HK-2 (cell line): ENCODE measurements around the gene SENP6.
"Not testable (repeated sequence)": the region's sequence is repeated elsewhere in the genome, so short reads cannot be mapped to it uniquely, and the experiment has no call there.

ENCODE experiments used
- DNase-seq: peaks from one replicate; pipeline ENCODE4 v3.0.0-alpha.2; 2018; ENCODE audit not compliant: unreplicated experiment

Gene SENP6

DNA sequence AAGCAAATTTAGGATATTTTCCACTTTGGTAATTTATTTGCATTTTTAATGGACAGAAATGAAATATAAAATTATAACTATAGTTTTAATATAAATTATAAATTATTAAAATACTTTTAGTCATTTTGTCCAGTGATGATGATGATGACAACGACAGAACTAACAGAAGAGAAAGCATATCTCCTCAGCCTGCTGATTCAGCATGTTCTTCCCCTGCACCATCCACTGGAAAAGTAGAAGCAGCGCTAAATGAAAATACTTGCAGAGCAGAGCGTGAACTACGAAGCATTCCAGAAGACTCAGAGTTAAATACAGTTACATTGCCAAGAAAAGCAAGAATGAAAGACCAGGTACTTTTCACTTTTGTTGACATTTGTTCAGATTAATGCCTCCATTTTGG, 64.9 kb downstream of the SENP6 start:
- DNase-seq: no peak

DNA sequence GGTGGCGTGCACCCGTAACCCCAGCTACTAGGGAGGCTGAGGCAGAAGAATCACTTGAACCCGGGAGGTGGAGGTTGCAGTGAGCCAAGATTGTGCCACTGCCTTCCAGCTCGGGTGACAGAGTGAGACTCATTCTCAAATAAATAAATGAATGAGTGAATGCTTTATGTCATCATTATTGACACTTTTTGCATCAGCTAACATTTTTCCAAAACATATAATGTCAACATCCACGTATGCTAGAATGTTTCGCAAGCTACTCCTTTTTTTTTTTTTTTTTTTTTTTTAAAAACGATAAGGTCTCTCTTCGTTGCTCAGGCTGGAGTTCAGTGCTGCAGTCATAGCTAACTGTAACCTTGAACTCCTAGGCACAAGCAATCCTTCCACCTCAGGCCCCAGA, 72.2 kb downstream of the SENP6 start:
- DNase-seq: no peak

DNA sequence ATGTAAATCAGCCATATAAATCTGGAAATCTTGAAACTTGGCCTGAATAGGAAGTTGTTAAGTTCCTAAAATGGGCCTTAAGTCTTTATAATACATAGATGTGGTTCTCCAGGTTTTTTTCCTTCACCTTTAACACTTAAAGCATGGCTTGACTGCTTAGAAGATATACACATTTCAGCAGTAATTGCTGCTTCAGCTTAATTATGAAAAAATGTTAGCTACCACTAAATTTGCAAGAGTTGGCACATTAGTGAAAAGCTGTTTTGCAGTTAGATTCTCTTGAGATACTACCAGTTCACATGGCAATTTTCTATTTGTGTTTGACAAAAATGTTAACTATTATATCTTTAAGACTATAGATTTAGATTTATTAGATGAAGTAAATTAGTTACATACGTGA, 74.7 kb downstream of the SENP6 start:
- no peak for DNase-seq

DNA sequence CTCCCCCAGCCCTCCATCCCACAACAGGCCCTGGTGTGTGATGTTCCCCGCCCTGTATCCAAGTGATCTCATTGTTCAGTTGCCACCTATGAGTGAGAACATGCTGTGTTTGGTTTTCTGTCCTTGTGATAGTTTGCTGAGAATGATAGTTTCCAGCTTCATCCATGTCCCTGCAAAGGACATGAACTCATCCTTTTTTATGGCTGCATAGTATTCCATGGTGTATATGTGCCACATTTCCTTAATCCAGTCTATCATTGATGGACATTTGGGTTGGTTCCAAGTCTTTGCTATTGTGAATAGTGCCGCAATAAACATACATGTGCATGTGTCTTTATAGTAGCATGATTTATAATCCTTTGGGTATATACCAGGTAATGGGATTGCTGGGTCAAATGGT, 80.9 kb downstream of the SENP6 start:
- not testable (repeated sequence) for DNase-seq

DNA sequence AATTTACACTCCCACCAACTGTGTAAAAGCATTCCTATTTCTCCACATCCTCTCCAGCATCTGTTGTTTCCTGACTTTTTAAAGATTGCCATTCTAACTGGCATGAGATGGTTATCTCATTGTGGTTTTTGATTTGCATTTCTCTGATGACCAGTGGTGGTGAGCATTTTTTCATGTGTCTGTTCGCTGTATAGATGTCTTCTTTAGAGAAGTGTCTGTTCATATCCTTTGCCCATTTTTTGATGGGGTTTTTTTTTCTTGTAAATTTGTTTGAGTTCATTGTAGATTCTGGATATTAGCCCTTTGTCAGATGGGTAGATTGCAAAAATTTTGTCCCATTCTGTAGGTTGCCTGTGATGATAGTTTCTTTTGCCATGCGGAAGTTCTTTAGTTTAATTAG, 81.3 kb downstream of the SENP6 start:
- DNase-seq: not testable (repeated sequence)

DNA sequence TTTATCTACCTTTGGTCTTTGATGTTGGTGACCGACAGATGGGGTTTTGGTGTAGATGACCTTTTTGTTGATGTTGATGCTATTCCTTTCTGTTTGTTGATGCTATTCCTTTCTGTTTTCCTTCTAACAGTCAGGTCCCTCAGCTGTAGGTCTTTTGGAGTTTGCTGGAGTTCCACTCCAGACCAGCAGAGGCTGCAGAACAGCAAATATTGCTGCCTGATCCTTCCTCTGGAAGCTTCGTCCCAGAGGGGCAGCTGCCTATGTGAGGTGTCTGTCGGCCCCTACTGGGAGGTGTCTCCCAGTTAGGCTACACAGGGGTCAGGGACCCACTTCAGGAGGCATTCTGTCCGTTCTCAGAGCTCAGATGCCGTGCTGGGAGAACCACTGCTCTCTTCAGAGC, 85.9 kb downstream of the SENP6 start:
- not testable (repeated sequence) for DNase-seq

DNA sequence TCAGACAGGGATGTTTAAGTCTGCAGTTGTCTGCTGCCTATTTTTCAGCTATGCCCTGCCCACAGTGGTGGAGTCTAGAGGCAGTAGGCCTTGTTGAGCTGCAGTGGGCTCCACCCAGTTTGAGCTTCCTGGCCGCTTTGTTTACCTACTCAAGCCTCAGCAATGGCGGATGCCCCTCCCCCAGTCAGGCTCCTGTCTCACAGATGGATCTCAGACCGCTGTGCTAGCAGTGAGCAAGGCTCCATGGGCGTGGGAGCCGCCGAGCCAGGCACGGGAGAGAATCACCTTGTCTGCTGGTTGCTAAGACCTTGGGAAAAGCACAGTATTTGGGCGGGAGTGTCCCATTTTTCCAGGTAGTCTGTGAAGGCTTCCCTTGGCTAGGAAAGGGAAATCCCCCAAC, 86.3 kb downstream of the SENP6 start:
- not testable (repeated sequence) for DNase-seq

DNA sequence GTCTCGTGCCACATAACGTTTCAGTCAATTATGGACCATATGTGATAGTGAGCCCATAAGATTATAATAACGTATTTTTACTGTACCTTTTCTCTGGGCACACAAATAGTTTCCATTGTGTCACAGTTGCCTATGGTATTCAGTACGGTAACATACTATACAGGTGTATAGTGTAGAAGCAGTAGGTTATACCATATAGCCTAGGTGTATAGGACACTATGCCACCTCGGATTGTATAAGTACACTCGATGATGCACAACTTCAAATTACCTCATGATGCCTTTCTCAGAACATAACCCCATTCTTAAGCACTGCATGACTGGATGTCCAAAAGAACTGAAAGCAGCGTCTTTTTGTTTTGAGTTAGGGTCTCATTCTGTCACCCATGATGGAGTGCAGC, 87.9 kb downstream of the SENP6 start:
- no peak for DNase-seq

DNA sequence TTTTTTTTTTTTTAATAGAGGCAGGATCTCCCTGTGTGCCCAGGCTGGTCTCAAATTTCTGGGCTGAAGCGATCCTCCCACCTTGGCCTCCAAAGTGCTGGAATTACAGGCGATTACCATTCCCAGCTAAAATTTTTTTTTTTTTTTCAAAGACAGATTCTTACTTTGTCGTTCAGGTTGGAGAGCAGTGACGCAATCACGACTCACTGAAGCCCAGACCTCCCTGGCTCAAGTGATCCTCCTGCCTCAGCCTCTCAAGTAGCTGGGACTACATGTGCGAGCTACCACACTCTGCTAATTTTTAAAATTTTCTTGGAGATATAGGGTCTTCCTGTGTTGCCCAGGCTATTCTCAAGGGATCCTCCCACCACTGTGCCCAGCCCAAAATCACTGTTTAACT, 89.3 kb downstream of the SENP6 start:
- DNase-seq: peak; percentile 20

DNA sequence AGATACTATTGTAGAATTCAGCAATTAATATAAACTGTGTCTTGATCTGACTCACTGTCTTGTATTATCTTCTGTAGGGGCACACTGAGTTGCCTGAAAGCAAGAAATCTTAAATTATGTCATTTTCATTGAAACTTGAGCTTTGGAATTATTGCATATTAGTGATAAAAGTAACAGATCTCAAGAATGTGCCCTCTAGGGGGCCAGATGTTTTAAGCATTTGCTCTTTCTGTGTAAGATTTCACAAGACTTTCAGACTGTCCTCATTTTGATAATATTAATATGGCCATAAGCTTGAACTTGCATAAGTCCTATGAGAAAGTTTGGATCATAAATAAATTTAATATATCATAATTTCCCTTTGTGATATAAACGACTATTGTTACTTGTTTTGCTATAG, 91.9 kb downstream of the SENP6 start:
- DNase-seq: no peak

DNA sequence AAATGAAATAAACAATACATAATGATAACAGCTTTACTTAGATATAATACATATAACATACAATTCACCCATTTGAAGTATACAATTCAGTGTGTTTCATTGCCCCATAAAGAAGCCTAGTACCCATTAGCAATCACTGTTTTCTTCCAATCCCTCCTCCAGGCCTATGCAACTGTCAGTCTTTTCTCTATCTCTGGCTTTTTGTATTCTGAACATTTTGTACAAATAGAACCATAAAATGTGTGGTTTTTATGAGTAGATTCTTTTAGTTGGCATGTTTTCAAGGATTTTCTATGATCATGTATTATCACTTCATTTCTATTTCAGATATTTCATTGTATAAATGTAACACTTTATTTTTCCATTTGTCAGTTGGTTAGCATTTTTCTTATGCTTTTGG, 92.7 kb downstream of the SENP6 start:
- no peak for DNase-seq

DNA sequence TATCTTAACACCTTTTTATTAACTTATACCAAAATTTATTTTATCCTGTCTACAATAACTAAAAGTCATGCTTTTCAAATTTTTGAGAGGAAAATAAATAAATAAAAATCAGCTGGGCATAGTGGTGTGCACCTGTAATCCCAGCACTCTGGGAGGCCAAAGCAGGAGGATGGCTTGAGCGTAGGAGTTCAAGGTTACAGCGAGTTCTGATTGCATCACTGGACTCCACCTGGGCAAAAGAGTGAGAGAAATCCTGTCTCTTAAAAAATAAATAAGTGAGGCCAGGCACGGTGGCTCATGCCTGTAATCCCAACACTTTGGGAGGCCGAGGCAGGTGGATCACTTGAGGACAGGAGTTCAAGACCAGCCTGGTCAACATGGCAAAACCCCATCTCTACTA, 106.7 kb downstream of the SENP6 start:
- not testable (repeated sequence) for DNase-seq

DNA sequence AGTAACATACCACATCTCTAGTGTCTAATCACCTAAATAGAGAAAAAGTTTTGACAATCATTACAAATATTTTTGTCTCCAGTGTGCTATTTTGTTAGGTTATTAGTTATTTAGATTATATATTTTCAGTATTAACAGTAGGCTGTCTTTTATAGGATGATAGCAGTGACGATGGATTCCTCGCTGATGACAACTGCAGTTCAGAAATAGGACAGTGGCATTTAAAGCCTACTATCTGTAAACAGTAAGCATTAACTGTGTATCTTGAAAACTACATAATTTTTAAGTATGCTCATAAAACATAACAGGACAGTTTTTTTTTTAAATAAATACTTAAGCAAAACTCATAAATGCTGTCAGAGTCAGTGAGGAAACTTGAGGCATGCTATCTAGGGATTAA, 109.5 kb downstream of the SENP6 start:
- DNase-seq: no peak

DNA sequence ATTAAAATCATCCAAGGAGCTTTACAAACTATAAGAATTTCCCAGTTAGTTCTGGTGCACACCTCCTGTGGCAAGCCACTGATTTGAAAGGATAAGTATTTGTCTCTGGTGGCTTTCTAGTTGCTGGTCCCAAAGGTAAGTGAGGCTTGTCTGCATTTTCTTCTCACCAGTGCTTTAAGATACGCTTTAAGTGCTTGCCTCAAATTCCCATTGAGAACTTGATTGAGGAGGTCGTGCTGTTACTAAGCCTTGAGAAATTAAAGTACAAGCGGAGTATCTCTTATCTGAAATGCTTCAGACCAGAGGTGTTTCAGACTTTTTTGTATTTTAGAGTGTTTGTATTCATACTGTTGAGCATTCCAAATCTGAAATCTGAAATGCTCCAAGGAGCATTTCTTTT, 117.5 kb downstream of the SENP6 start:
- no peak for DNase-seq

DNA sequence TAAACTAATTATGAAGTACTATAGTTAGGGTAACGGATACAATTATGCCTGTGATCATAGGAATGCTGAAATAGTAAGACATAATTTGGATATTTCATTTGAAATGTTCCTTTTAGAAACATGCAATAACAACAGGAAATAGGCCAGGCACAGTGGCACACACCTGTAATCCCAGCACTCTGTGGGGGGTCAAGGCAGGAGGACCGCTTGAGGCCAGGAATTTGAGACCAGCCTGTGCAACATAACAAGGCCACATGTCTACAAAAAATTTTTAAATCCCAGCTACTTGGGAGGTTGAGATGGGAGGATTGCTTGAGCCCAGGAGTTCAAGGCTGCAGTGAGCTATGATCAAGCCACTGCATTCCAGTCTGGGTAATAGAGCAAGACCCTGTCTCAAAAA, 121.7 kb downstream of the SENP6 start:
- no peak for DNase-seq

DNA sequence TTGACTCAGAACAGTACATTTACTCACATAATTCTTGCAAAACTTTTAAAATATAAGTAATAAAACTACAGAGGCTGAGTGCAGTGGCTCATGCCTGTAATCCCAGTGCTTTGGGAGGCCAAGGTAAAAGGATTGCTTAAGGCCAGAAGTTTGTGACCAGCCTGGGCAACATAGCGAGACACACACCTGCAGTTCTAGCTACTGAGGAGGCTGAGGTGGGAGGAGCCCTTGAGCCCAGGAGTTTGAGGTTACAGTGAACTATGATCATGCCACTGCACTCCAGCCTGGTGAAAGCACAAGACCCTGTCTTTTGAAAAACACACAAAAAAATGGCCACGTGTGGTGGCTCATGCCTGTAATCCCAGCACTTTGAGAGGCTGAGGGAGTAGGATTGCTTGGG, 125.5 kb downstream of the SENP6 start:
- no peak for DNase-seq

DNA sequence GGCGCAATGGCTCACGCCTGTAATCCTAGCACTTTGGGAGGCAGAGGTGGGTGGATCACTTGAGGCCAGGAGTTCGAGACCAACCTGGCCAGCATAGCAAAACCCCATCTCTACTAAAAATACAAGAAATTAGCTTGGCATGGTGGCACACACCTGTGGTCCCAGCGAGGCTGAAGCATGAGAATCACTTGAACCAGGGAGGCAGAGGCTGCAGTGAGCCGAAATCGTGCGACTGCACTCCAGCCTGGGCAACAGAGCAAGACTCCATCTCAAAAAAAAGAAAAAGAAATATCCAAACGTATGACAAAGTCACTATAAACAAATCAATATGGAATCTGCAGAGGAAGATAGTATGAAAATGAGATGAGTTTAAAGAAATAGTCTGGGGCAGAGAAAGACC, 129.3 kb downstream of the SENP6 start:
- DNase-seq: not testable (repeated sequence)

DNA sequence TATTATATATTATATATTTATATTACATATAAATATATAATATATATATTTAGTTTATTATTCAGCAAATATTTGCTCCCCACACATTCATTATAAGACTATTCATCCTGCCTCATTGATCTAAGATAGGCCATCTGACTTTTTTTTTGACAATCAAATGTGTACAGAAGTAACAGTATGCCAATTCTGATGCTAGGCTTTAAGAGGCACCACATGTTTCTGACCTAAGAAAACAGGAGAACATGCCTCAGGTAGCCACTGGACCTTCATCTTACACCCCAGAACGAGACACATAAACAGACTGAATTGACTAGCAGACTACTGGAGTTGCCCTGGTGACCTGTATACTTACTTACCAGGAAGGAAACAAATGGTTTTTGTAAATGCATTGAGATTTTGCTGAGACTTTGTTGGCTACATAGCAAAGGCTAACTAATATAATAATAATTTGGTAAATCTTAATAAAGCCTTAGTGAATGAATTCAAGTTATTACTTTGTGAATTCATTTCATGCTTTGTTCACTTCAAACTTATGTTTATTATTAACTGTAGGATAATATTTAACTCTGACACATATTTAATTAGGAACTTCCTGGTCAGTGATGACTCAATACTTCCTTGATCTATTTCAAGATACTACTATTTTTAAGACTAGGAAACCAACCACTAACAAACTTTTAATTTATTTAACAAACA, 134.0 kb downstream of the SENP6 start:
- no peak for DNase-seq

DNA sequence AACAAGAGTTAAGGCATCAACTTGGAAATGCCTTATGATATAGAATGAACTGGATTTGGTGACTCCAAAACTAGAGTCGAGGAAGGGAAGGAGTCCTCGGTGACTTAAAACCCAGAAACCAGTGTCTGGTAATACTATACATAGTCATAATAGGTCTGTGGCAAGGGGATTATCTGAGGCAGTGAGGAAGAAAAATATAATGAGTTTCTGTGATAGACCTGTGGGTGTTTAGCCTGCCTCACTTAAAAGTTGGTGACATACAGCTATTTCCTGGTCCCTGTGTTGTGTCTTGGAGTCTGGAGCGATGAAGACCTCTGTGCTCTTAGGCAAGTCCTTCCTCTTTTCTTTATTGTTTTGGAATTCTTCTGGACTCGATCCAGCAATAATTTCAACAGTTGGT, 142.3 kb downstream of the SENP6 start:
- DNase-seq: no peak

DNA sequence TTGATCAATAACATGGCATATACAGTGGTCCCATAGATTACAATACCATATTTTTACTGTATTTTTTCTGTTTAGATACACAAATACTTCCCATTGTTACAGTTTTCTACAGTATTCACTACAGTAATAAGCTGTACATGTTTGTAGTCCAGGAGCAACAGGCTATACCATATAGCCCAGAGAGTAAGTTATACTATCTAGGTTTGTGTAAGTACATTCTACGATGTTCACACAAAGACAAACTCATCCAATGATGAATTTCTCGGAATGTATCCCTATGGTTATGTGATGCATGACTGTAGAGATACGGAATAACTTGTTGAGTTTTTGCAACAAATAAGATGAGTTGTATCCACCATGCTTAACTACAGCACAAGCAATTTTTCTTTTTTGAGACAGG, 143.7 kb downstream of the SENP6 start:
- DNase-seq: no peak

DNA sequence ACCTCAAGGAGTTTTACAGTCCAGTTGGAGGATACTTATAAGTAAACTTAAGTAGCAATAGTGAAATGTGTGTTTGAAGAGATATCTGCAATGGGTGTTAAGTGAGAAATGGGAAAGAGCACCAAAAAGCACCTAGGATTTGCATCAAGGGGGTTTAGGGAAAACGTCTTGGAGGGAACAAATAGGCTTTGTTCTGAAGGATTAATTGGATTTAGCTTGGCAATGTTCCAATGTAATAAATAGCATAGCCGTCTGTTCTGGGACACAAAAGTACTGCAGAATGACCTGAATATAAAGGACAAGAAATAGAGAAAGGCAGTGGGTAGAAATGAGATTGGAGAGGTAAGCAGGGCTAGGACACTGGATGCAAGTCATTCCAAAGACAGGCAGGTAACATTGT, 144.5 kb downstream of the SENP6 start:
- no peak for DNase-seq

DNA sequence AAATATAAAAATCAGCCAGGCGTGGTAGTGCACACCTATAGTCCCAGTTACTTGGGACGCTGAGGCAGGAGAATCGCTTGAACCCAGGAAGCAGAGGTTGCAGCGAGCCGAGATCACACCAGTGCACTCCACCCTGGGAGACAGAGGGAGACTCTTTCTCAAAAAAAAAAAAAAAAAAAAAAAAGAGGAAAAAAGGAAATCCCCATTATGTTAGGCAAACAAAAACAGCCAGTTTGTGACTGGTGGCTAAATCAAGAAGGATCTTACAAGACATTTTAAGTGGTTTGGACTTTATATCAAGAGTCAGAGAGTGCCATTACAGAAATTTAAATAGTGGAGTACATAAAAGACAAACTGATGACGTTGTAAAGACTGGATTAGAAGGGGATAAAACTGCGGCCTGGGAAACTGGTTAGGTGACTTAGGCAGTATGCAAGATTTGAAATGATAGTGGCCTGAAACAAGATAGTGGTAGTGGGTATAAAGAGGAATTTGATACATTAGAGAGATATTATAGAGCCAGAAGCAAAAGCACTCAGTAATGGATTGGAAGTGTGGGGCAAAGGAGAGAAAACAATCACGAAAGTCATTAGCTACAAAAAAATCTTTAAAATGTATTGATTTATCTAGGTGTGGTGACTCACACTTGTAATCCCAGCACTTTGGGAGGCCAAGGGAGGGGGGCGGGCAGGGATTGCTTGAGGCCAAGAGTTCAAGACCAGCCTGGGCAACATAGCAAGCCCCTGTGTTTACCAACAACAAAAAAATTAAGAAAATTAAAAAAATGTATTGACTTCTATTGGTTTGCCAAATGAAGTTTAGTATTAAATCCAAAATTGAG, 145.7 kb downstream of the SENP6 start:
- DNase-seq: no peak

DNA sequence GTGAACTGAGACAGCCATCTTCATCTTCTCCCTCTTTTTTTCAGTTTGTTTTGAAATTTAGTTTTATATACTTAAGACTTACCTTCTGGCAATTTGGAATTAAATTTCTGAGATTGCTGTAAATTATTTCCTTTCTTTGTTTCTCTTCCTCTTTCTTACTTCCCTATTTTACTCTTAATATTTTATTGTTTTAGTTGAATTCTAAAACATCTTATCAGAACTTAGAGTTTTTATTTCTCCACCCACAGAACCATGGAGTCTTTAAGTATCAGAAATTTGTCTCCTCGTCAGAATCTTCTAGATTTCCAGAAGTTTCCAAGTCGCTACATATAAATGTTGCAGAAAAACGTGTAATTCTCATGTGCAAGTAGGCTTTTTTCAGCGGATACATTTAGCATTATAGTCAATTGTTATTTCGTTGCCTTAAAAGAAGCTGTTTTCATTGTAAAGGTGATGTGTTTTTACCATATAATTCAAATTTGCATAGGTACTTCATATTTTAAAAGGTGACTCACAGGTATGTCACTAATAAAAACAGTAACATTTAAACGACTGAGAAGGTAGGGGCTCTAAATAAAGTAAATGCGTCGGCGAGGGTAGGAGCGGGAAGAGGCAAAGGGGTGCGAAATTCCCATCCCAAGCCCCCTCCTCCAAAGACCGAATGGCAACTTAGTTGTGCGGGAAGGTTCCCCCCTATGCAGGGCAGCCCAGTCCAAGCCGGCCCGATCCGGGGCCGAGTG, 146.5 kb downstream of the SENP6 start:
- DNase-seq: no peak
